K562 (cell line): ENCODE results near the gene EIF2AK3. TPM values are rescaled to one million over a fixed set of nuclear protein-coding genes. Genes with fewer than 3 reads are reported as not detected.

Experiments
- ATAC-seq: fragments of 200-7000 bp; cut with Tn5 transposase; 3 replicates; pipeline ENCODE4 v1.9.1; 2020; ENCODE audit warnings: moderate library complexity
- BruUV-seq: library from RNA; stranded (reverse); fragments of 400-500 nt; replicated peaks from 2 replicates; lab custom pipeline; 2021; lab: Mats Ljungman, UMichigan
- CTCF ChIA-PET: fragments of 300-600 bp; formaldehyde crosslinking; extraction: SDS; loops from one replicate; lab custom pipeline; 2021; ENCODE audit warnings: low intra/inter-chr PET ratio; lab: Yijun Ruan, JAX
- POLR2A ChIA-PET: fragments of 300-600, 350-650 bp; sonication (Branson Sonifier 250); formaldehyde crosslinking; extraction: SDS; loops from one replicate; lab custom pipeline; 2021; ENCODE audit warnings: antibody characterized with exemption, inconsistent platforms; lab: Yijun Ruan, JAX
- DNase-seq, 4 experiments: peaks; one replicate each; pipeline versions ENCODE4 v3.0.0 to v3.0.0-alpha.2; 2011 to 2018; ENCODE audit warnings: low spot score in 3 of 4, mixed read lengths in 3 of 4; ENCODE audit errors: extremely low read depth in 1 of 4
- FAIRE-seq: peaks from 2 replicates; lab custom pipeline; 2011; peaks lifted over from hg19 to GRCh38; lab: Jason Lieb, UNC
- H2AFZ ChIP-seq: 2 replicates; pipeline ENCODE4 v1.6.0; 2011; ENCODE audit warnings: low read depth, low read length, control low read depth, inconsistent platforms
- H3K27ac ChIP-seq: fragments of 200-600 bp; 3 replicates; pipeline ENCODE4 v1.8.0; 2011; ENCODE audit warnings: low read depth, mild to moderate bottlenecking, control low read depth, inconsistent platforms, low read length, moderate library complexity, mixed read lengths; ENCODE audit errors: extremely low read depth
- H3K27me3 ChIP-seq, 2 experiments: fragments of 300-600 bp in 1 of 2; 2 replicates in 1 of 2; 3 replicates in 1 of 2; pipeline versions ENCODE4 v1.6.0 to v1.8.0; 2011; ENCODE audit warnings: inconsistent platforms in 2 of 2, low read length in 2 of 2, mild to moderate bottlenecking in 1 of 2, mixed read lengths in 1 of 2, moderate library complexity in 1 of 2; ENCODE audit not compliant: control insufficient read depth in 2 of 2, insufficient read depth in 2 of 2
- H3K36me3 ChIP-seq: fragments of 300-600 bp; 3 replicates; pipeline ENCODE4 v1.8.0; 2011; ENCODE audit warnings: mild to moderate bottlenecking, low read length, inconsistent platforms; ENCODE audit not compliant: control insufficient read depth, insufficient read depth
- H3K4me1 ChIP-seq, 2 experiments: fragments of 200-600 bp in 1 of 2; replicated peaks in 1 of 2; 2 replicates in 1 of 2; 3 replicates in 1 of 2; pipeline versions ENCODE4 v1.5.1 to v1.8.0; 2011; ENCODE audit warnings: inconsistent platforms in 2 of 2, low read length in 2 of 2, mild to moderate bottlenecking in 1 of 2, mixed read lengths in 1 of 2, moderate library complexity in 1 of 2; ENCODE audit not compliant: control insufficient read depth in 2 of 2, insufficient read depth in 2 of 2
- H3K4me2 ChIP-seq: 2 replicates; pipeline ENCODE4 v1.6.1; 2011; ENCODE audit warnings: low read length, control low read depth, inconsistent platforms, mixed read lengths; ENCODE audit not compliant: insufficient read depth
- H3K4me3 ChIP-seq: fragments of 200-600 bp; sonication (generic), shearing (Covaris generic); 2 replicates; pipeline ENCODE4 v1.5.1; 2016; ENCODE audit warnings: control low read depth, inconsistent platforms
- H3K79me2 ChIP-seq: fragments of 200-600 bp; 3 replicates; pipeline ENCODE4 v1.8.0; 2011; ENCODE audit warnings: low read length, inconsistent platforms; ENCODE audit not compliant: control insufficient read depth, insufficient read depth
- H3K9ac ChIP-seq, 2 experiments: 2 replicates each; pipeline versions ENCODE4 v1.6.0 to v1.6.1; 2011; ENCODE audit warnings: low read depth in 2 of 2, low read length in 2 of 2, control low read depth in 1 of 2, inconsistent platforms in 1 of 2, mild to moderate bottlenecking in 1 of 2, mixed read lengths in 1 of 2; ENCODE audit not compliant: insufficient read depth in 1 of 2
- H3K9me1 ChIP-seq: one replicate; pipeline ENCODE4 v1.6.0; 2011; ENCODE audit warnings: inconsistent platforms, mild to moderate bottlenecking, low read length, moderate library complexity; ENCODE audit not compliant: control insufficient read depth, insufficient read depth
- H3K9me3 ChIP-seq: replicated peaks from 2 replicates; pipeline ENCODE4 v1.5.1; 2011; ENCODE audit warnings: low read depth, low read length, inconsistent platforms; ENCODE audit not compliant: control insufficient read depth, insufficient read depth
- H4K20me1 ChIP-seq: replicated peaks from 2 replicates; pipeline ENCODE4 v1.6.1; 2011; ENCODE audit warnings: low read length, inconsistent platforms, mixed read lengths; ENCODE audit not compliant: control insufficient read depth, insufficient read depth
- BRD4 ChIP-seq: fragments of 200-600 bp; sonication (generic); IDR thresholded peaks from 2 replicates; pipeline ENCODE4 v1.6.1; 2017; ENCODE audit warnings: inconsistent platforms
- ELK1 ChIP-seq: sonication (generic); formaldehyde crosslinking; IDR thresholded peaks from 2 replicates; pipeline ENCODE4 v1.8.1; 2022; ENCODE audit warnings: missing genetic modification reagents
- GATA2 ChIP-seq: sonication (generic); formaldehyde crosslinking; IDR thresholded peaks from 2 replicates; pipeline ENCODE4 v1.4.0; 2020; ENCODE audit warnings: mild to moderate bottlenecking, missing genetic modification reagents
- OTX1 ChIP-seq: fragments of 450-650 bp; formaldehyde crosslinking; IDR thresholded peaks from 2 replicates; pipeline ENCODE4 v1.4.0; 2022; ENCODE audit warnings: mild to moderate bottlenecking
- POLR2AphosphoS5 ChIP-seq: IDR thresholded peaks from 2 replicates; pipeline ENCODE4 v1.6.1; 2011; ENCODE audit warnings: mild to moderate bottlenecking, low read depth, low read length, moderate library complexity; ENCODE audit not compliant: control insufficient read depth, insufficient read depth
- SPI1 ChIP-seq: IDR thresholded peaks from 2 replicates; pipeline ENCODE4 v1.6.1; 2011; ENCODE audit warnings: low read depth, low read length, control low read depth, borderline replicate concordance
- XRCC4 ChIP-seq: IDR thresholded peaks from one replicate; pipeline ENCODE4 v1.6.1; 2011; ENCODE audit not compliant: insufficient read depth, insufficient read length; ENCODE audit errors: extremely low read depth
- ZC3H11A ChIP-seq: IDR thresholded peaks from 2 replicates; pipeline ENCODE4 v1.6.1; 2012; ENCODE audit warnings: low read depth, low read length, improper control_type of control experiment
- ZNF212 ChIP-seq: fragments of 450-650 bp; formaldehyde crosslinking; IDR thresholded peaks from 2 replicates; pipeline ENCODE4 v1.4.0; 2020; ENCODE audit warnings: mild to moderate bottlenecking
- ZNF384 ChIP-seq: IDR thresholded peaks from 2 replicates; pipeline ENCODE4 v1.6.1; 2012; ENCODE audit warnings: low read depth, low read length, improper control_type of control experiment
- ZNF764 ChIP-seq: fragments of 250-450 bp; sonication (Bioruptor Pico); IDR thresholded peaks from 2 replicates; pipeline ENCODE4 v1.4.0; 2020; ENCODE audit warnings: low read depth, mild to moderate bottlenecking, moderate library complexity
- WGBS: fragments of 100-300 bp; shearing (Covaris generic); methylation state at CpG from one replicate; pipeline ENCODE4 v1.1.6; 2016; ENCODE audit warnings: low coverage, mixed read lengths; ENCODE audit not compliant: insufficient coverage; ENCODE audit errors: missing lambda C conversion rate; 5-methylcytosine and 5-hydroxymethylcytosine counted together
- in situ Hi-C: fragments of 300-500 bp; cut with MboI; formaldehyde crosslinking; loops from 4 replicates; pipeline ENCODE4 v1.15.0; 2018; ENCODE audit warnings: inconsistent platforms, mixed read lengths
- intact Hi-C: fragments of 100-400 bp; cut with micrococcal nuclease; formaldehyde crosslinking; loops from 2 replicates; pipeline ENCODE4 v1.14.2; 2022
- polyA plus RNA-seq, 8 experiments: library from polyadenylated mRNA; depleted of rRNA in 4 of 8; stranded (reverse) in 5 of 8; unstranded in 3 of 8; fragments of >200 nt; fragmentation: Nextera tagmentation in 2 of 8; fragmentation: Illumina TruSeq in 1 of 8; extraction: Ambion mirVana in 2 of 8; extraction: Trizol in 1 of 8; gene quantifications; 2 replicates each; pipeline versions ENCODE4 v1.2.1 to v1.2.3, GENCODE V29; 2011 to 2014; ENCODE audit warnings: inconsistent platforms in 1 of 8, missing spikeins in 1 of 8
- total RNA-seq, 7 experiments: library from RNA; depleted of rRNA in 6 of 7; stranded (reverse); fragments of >200 nt in 6 of 7; fragmentation: Illumina TruSeq in 2 of 7; extraction: Trizol in 2 of 7; gene quantifications; 2 replicates each; pipeline versions ENCODE4 v1.2.1 to v1.2.3, GENCODE V29; 2011 to 2021; ENCODE audit warnings: low replicate concordance in 1 of 7
- TF ChIP-seq, protein P1 (sequence below): sonication (generic); formaldehyde crosslinking; IDR thresholded peaks from 2 replicates; pipeline ENCODE4 v1.8.1; 2023; ENCODE audit warnings: mild to moderate bottlenecking, missing genetic modification reagents

Gene EIF2AK3
- total and polyA plus RNA-seq, 9 of the 15 experiments (the other 6 are each of a cell fraction or from before 2014, with no cell fraction given), result 1.7 to 11.6 (median 7.4) TPM

GRCh38 chr2:88608184-88608583, 19.1 kb downstream of the EIF2AK3 start:
- Histone ChIP-seq H3K9me3 (no peaks in the 10 kb centered on the region), H3K36me3 (peaks cover 6% of the 10 kb centered on the region; the same call in 1 of the 3 replicates), H3K4me1 (peaks cover under 1 to 3% of the 10 kb centered on the region in 2 experiments; a peak in 3 of 5 replicates), H3K4me3 (no peak overlapping the region), H3K9ac (no peak overlapping the region), H4K20me1 (no peaks in the 10 kb centered on the region), H3K79me2 (0 out of 3 replicates have a peak, but pooled peaks cover 2% of the 10 kb centered on the region), H3K4me2 (no peak overlapping the region), H2AFZ (no peak overlapping the region), H3K27me3 (no peaks in the 10 kb centered on the region), H3K9me1 (no peaks in the 10 kb centered on the region), H3K27ac (no peak overlapping the region)
- ChIA-PET POLR2A (interaction anchor here (4.0 kb wide), 1 partner anchor 19 kb away, joined by 16 read pairs; the partner anchor contains the start of gene EIF2AK3), CTCF (no interaction called here)
- no peak for TF ChIP-seq BRD4
- no peak for TF ChIP-seq POLR2AphosphoS5
- TF ChIP-seq ZC3H11A, result no peak
- TF ChIP-seq SPI1, result no peak
- no peak for TF ChIP-seq ZNF212 (CRISPR knock-in tag)
- TF ChIP-seq OTX1, result no peak
- TF ChIP-seq XRCC4, result no peak
- TF ChIP-seq, protein P1, sequence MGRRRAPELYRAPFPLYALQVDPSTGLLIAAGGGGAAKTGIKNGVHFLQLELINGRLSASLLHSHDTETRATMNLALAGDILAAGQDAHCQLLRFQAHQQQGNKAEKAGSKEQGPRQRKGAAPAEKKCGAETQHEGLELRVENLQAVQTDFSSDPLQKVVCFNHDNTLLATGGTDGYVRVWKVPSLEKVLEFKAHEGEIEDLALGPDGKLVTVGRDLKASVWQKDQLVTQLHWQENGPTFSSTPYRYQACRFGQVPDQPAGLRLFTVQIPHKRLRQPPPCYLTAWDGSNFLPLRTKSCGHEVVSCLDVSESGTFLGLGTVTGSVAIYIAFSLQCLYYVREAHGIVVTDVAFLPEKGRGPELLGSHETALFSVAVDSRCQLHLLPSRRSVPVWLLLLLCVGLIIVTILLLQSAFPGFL, result no peak
- no peak for TF ChIP-seq ZNF384
- TF ChIP-seq ZNF764 (CRISPR knock-in tag), result no peak
- no peak for TF ChIP-seq GATA2 (CRISPR knock-in tag)
- no peak for TF ChIP-seq ELK1
- no peak for FAIRE-seq
- no peak for ATAC-seq
- intact Hi-C loops (no loop called here), in situ Hi-C loops (no loop called here)
- no TSS peak for BruUV-seq
- 60% methylated on average over 3 of the region's 3 CpGs for WGBS
- DNase-seq, result no peak
